Panc1 (cell line): ENCODE results near the gene TAS2R31.
"Not testable (repeated sequence)": the region's sequence is repeated elsewhere in the genome, so short reads cannot be mapped to it uniquely, and the experiment has no call there.

Experiments used
- SIN3A ChIP-seq: IDR thresholded peaks from 2 replicates; pipeline ENCODE4 v1.6.1; 2012; ENCODE audit warnings: low read depth, mild to moderate bottlenecking, low read length, moderate library complexity, borderline replicate concordance; ENCODE audit not compliant: insufficient read depth
- TF ChIP-seq, protein P1 (sequence below): fragments of 450-650 bp; IDR thresholded peaks from 2 replicates; pipeline ENCODE4 v1.5.1; 2017; ENCODE audit warnings: mild to moderate bottlenecking
- TF ChIP-seq, protein P2 (sequence below), 2 experiments: IDR thresholded peaks; 2 replicates each; pipeline ENCODE4 v1.6.1; 2011 to 2012; ENCODE audit warnings: low read depth in 2 of 2, control low read depth in 1 of 2, low read length in 1 of 2, mild to moderate bottlenecking in 1 of 2, moderate library complexity in 1 of 2; ENCODE audit not compliant: insufficient read depth in 1 of 2

DNA sequence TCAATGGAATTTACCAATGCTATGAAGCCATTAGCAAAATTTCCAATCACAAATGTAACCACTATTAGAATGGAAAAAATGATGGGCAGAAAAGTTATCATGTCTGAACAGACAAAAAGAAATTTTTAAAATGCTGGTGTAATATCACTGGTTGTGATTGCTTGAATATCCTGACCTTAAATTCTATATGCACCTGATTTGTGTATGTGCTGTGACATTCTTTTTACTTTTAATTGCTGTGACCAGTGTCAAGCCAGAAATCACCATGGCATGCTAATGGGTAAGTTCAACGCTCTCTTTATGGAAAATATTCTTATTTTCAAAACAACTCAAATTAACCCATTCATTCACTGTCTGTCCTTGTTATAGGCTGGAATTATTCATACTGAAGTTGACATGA is 31.0 kb upstream of the TAS2R31 start, which contains the start of gene TAS2R46:
- TF ChIP-seq, protein P1, sequence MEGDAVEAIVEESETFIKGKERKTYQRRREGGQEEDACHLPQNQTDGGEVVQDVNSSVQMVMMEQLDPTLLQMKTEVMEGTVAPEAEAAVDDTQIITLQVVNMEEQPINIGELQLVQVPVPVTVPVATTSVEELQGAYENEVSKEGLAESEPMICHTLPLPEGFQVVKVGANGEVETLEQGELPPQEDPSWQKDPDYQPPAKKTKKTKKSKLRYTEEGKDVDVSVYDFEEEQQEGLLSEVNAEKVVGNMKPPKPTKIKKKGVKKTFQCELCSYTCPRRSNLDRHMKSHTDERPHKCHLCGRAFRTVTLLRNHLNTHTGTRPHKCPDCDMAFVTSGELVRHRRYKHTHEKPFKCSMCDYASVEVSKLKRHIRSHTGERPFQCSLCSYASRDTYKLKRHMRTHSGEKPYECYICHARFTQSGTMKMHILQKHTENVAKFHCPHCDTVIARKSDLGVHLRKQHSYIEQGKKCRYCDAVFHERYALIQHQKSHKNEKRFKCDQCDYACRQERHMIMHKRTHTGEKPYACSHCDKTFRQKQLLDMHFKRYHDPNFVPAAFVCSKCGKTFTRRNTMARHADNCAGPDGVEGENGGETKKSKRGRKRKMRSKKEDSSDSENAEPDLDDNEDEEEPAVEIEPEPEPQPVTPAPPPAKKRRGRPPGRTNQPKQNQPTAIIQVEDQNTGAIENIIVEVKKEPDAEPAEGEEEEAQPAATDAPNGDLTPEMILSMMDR = not testable (repeated sequence)
- TF ChIP-seq, protein P2, sequence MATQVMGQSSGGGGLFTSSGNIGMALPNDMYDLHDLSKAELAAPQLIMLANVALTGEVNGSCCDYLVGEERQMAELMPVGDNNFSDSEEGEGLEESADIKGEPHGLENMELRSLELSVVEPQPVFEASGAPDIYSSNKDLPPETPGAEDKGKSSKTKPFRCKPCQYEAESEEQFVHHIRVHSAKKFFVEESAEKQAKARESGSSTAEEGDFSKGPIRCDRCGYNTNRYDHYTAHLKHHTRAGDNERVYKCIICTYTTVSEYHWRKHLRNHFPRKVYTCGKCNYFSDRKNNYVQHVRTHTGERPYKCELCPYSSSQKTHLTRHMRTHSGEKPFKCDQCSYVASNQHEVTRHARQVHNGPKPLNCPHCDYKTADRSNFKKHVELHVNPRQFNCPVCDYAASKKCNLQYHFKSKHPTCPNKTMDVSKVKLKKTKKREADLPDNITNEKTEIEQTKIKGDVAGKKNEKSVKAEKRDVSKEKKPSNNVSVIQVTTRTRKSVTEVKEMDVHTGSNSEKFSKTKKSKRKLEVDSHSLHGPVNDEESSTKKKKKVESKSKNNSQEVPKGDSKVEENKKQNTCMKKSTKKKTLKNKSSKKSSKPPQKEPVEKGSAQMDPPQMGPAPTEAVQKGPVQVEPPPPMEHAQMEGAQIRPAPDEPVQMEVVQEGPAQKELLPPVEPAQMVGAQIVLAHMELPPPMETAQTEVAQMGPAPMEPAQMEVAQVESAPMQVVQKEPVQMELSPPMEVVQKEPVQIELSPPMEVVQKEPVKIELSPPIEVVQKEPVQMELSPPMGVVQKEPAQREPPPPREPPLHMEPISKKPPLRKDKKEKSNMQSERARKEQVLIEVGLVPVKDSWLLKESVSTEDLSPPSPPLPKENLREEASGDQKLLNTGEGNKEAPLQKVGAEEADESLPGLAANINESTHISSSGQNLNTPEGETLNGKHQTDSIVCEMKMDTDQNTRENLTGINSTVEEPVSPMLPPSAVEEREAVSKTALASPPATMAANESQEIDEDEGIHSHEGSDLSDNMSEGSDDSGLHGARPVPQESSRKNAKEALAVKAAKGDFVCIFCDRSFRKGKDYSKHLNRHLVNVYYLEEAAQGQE (IDR thresholded peaks at IDR 0.05; ENCODE audit: insufficient read depth in 1 of 2, low read depth in 2 of 2, low read length in 1 of 2) = not testable (repeated sequence)
- not testable (repeated sequence) for TF ChIP-seq SIN3A
